ENCODE results near the gene SIM2. TPM values are rescaled to one million over a fixed set of nuclear protein-coding genes. Genes with fewer than 3 reads are reported as not detected.

Gene SIM2
- total RNA-seq, 1 donor from 2014 or later, result 9.2 TPM

GRCh38 chr21:36730291-36731281 is 31.7 kb downstream of the SIM2 start:
- DNase-seq (ENCODE audit: low read depth) (peak; percentile 35), FAIRE-seq (no peak)
- Mint-ChIP-seq H3K27ac (ENCODE audit: unreplicated experiment) (no peak overlapping the region), H3K9me3 (ENCODE audit: unreplicated experiment) (peaks cover 4% of the 10 kb centered on the region), H3K4me1 (ENCODE audit: low read depth, unreplicated experiment) (peaks cover 4% of the 10 kb centered on the region), H3K4me3 (ENCODE audit: unreplicated experiment) (no peak overlapping the region), H3K27me3 (ENCODE audit: low read depth, unreplicated experiment) (peaks cover 37% of the 10 kb centered on the region), H3K36me3 (ENCODE audit: low read depth, unreplicated experiment) (peaks cover 15% of the 10 kb centered on the region)
- H3K27ac ChIP-seq (ENCODE audit: low read depth, low read length), result no peak overlapping the region
- H2AFZ ChIP-seq (ENCODE audit: low read depth, low read length), result no peak overlapping the region
- no peak overlapping the region for H3K4me3 ChIP-seq (ENCODE audit: insufficient read depth, low read depth, low read length)
- no peak for TF ChIP-seq EZH2 (IDR thresholded peaks at IDR 0.05; ENCODE audit: insufficient read depth, low read length)
- no peak for TF ChIP-seq CTCF (IDR thresholded peaks at IDR 0.05; ENCODE audit: insufficient read depth, low read depth, low read length)
- H3K9ac ChIP-seq (ENCODE audit: low read length), result no peak overlapping the region
- H3K4me2 ChIP-seq (ENCODE audit: low read length), result no peak overlapping the region
- no peaks in the 10 kb centered on the region for H3K36me3 ChIP-seq (ENCODE audit: insufficient read depth, low read length)
- no peaks in the 10 kb centered on the region for H3K4me1 ChIP-seq (ENCODE audit: insufficient read depth, low read length)
- H3K79me2 ChIP-seq (ENCODE audit: insufficient read depth, low read length), result no peaks in the 10 kb centered on the region
- peaks cover 23% of the 10 kb centered on the region for H3K27me3 ChIP-seq (ENCODE audit: insufficient read depth, low read length)
- H3K9me3 ChIP-seq (ENCODE audit: insufficient read depth, low read depth, low read length), result no peaks in the 10 kb centered on the region
- H4K20me1 ChIP-seq (ENCODE audit: insufficient read depth, low read length), result no peaks in the 10 kb centered on the region

GRCh38 chr21:36732217-36732616 is 33.3 kb downstream of the SIM2 start:
- H3K27ac Mint-ChIP-seq (ENCODE audit: unreplicated experiment), result no peak overlapping the region

More at GRCh38 chr21:36732217-36732616, 33.3 kb downstream of the SIM2 start:
- H3K4me2 ChIP-seq (ENCODE audit: low read length), result no peak overlapping the region
- H4K20me1 ChIP-seq (ENCODE audit: insufficient read depth, low read length), result no peaks in the 10 kb centered on the region
- no peaks in the 10 kb centered on the region for H3K4me1 ChIP-seq (ENCODE audit: insufficient read depth, low read length)
- FAIRE-seq (no peak), DNase-seq (ENCODE audit: low read depth) (no peak)
- H3K4me1 Mint-ChIP-seq (ENCODE audit: low read depth, unreplicated experiment), result peaks cover 4% of the 10 kb centered on the region
- peaks cover 37% of the 10 kb centered on the region for H3K27me3 Mint-ChIP-seq (ENCODE audit: low read depth, unreplicated experiment)
- H3K27ac ChIP-seq (ENCODE audit: low read depth, low read length), result no peak overlapping the region
- no peak overlapping the region for H3K4me3 ChIP-seq (ENCODE audit: insufficient read depth, low read depth, low read length)
- no peak overlapping the region for H3K4me3 Mint-ChIP-seq (ENCODE audit: unreplicated experiment)
- H3K79me2 ChIP-seq (ENCODE audit: insufficient read depth, low read length), result no peaks in the 10 kb centered on the region
- TF ChIP-seq EZH2 (IDR thresholded peaks at IDR 0.05; ENCODE audit: insufficient read depth, low read length) (no peak), CTCF (IDR thresholded peaks at IDR 0.05; ENCODE audit: insufficient read depth, low read depth, low read length) (no peak)
- no peak overlapping the region for H3K9ac ChIP-seq (ENCODE audit: low read length)
- peaks cover 4% of the 10 kb centered on the region for H3K9me3 Mint-ChIP-seq (ENCODE audit: unreplicated experiment)
- H2AFZ ChIP-seq (ENCODE audit: low read depth, low read length), result no peak overlapping the region
- no peaks in the 10 kb centered on the region for H3K36me3 ChIP-seq (ENCODE audit: insufficient read depth, low read length)
- H3K9me3 ChIP-seq (ENCODE audit: insufficient read depth, low read depth, low read length), result no peaks in the 10 kb centered on the region
- H3K27me3 ChIP-seq (ENCODE audit: insufficient read depth, low read length), result peaks cover 23% of the 10 kb centered on the region
- H3K36me3 Mint-ChIP-seq (ENCODE audit: low read depth, unreplicated experiment), result peaks cover 17% of the 10 kb centered on the region

All from astrocyte (in vitro differentiated cells and primary cell).